Neural crest cell (in vitro differentiated cells): Measurements from ENCODE around the gene ADGRL1. TPM values are rescaled to one million over a fixed set of nuclear protein-coding genes. Genes with fewer than 3 reads are reported as not detected.
A peak's percentile ranks its signal among the peaks of the same experiment; 100 is the strongest.
"Not testable (repeated sequence)": the region's sequence is repeated elsewhere in the genome, so short reads cannot be mapped to it uniquely, and the experiment has no call there.

Source experiments
- DNase-seq: peaks from one replicate; pipeline ENCODE4 v3.0.0; 2021; ENCODE audit warnings: low read depth, mixed read lengths, low spot score
- H3K27ac Mint-ChIP-seq: one replicate; pipeline ENCODE4 v1.8.0; 2021; ENCODE audit warnings: mild to moderate bottlenecking, mixed read lengths; ENCODE audit not compliant: unreplicated experiment
- H3K27me3 Mint-ChIP-seq: 2 replicates; pipeline ENCODE4 v1.8.0; 2021; ENCODE audit warnings: low read depth, mild to moderate bottlenecking, mixed read lengths
- H3K36me3 Mint-ChIP-seq: 2 replicates; pipeline ENCODE4 v1.8.0; 2021; ENCODE audit warnings: low read depth, mild to moderate bottlenecking, mixed read lengths
- H3K4me1 Mint-ChIP-seq: 2 replicates; pipeline ENCODE4 v1.8.0; 2021; ENCODE audit warnings: mixed read lengths
- H3K4me3 Mint-ChIP-seq: one replicate; pipeline ENCODE4 v1.8.0; 2021; ENCODE audit warnings: mild to moderate bottlenecking, mixed read lengths
- H3K9me3 Mint-ChIP-seq: 2 replicates; pipeline ENCODE4 v1.8.0; 2021; ENCODE audit warnings: mixed read lengths
- CTCF ChIP-seq: fragments of 200-600 bp; sonication (generic); conservative IDR thresholded peaks from 2 replicates; pipeline ENCODE4 v1.5.0; 2021; ENCODE audit warnings: antibody characterized with exemption, mild to moderate bottlenecking
- long read RNA-seq: library from polyadenylated mRNA; unstranded; transcript quantifications from one replicate; pipeline ENCODE4 v2.0.0, GENCODE V29; 2020
- total RNA-seq: library from RNA; stranded (reverse); gene quantifications from 2 replicates; pipeline ENCODE4 v1.2.1, GENCODE V29; 2021

The ADGRL1 gene
- total RNA-seq: 34.6 and 38.5 TPM in 2 replicates
- long read RNA-seq: 0 reads

GRCh38 chr19:14205452-14206287 lies at the start of gene ADGRL1:
Gene ADGRL1, minus strand, starts transcription at chr19:14206169. Its CDS starts 22,567 bp downstream, at chr19:14183602.
- Mint-ChIP-seq H3K27ac (peak within 1 kb of the TSS; percentile 98), H3K4me1 (peaks cover 16% of the 10 kb centered on the region), H3K4me3 (peak within 1 kb of the TSS; percentile 93), H3K27me3 (peaks cover 29% of the 10 kb centered on the region)
- DNase-seq, H3K9me3 Mint-ChIP-seq, H3K36me3 Mint-ChIP-seq: not testable (repeated sequence)
- peak; percentile 16 for TF ChIP-seq CTCF

DNA sequence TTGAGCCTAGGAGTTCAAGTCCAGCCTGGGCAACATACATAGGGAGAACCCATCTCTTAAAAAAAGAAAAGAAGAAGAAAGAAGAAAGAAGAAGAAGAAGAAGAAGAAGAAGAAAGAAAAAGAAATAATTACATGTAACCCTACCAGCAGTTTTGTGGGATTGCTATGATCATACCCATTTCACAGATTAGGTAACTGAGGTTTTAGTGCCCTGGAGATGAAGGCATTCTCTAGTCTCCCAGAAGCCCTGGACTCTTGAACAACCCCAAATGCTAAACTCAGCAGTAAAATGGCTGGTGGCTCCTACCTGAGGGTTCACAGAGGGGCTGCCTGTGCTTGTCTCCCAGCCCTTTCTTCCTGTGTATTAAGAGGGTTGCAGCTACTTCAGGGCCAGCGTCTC lies 49.3 kb upstream of the ADGRL1 start:
- DNase-seq, H3K27ac Mint-ChIP-seq, H3K27me3 Mint-ChIP-seq, H3K36me3 Mint-ChIP-seq, H3K9me3 Mint-ChIP-seq, H3K4me3 Mint-ChIP-seq: not testable (repeated sequence)
- H3K4me1 Mint-ChIP-seq: peaks cover 22% of the 10 kb centered on the region

DNA sequence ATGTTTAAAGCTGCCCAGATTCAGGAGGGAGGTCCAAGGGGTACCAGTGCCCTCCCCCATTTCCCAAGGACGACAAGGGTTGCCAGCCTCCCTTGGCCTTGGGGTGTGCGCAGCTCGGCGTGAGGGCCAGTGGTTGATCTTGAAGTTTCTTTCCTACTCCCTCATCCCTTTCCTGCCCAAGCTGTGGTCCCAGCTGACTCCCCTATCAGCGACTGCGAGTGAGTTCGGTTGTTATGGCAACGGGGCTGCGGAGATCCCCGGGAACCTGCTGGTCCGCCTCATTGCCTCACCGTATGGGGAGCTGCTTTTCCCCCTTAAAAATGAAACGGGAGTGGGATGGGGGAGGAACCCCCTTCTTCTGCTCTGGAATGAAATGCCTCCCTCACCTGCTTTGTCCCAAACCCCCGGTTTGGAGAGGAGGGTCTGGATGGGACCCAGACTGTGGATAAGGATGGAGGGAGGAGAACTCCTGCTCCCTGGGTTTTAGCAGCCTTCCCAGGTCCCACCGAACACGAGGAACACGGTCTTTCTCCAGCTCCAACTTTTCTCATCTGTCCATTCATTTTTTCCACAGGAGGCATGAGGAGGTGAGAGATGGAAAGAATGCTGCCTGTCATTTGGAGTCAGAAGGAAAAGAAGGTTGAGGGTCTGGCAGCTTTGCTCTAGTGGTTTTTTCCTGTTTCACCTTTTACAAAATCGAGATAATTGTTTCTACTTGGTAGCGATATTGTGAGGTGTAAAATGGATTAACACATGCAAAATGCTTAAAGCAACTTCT lies 48.0 kb upstream of the ADGRL1 start:
- not testable (repeated sequence) for DNase-seq

GRCh38 chr19:14252136-14252535 lies 46.2 kb upstream of the ADGRL1 start:
- DNase-seq, H3K9me3 Mint-ChIP-seq, H3K27me3 Mint-ChIP-seq, H3K27ac Mint-ChIP-seq, H3K4me3 Mint-ChIP-seq, H3K36me3 Mint-ChIP-seq: not testable (repeated sequence)
- H3K4me1 Mint-ChIP-seq: peaks cover 23% of the 10 kb centered on the region

More for the DNA sequence above, 48.0 kb upstream of the ADGRL1 start:
- not testable (repeated sequence) for H3K27ac Mint-ChIP-seq, H3K4me3 Mint-ChIP-seq, H3K27me3 Mint-ChIP-seq, H3K36me3 Mint-ChIP-seq, H3K9me3 Mint-ChIP-seq
- H3K4me1 Mint-ChIP-seq: peaks cover 27% of the 10 kb centered on the region

DNA sequence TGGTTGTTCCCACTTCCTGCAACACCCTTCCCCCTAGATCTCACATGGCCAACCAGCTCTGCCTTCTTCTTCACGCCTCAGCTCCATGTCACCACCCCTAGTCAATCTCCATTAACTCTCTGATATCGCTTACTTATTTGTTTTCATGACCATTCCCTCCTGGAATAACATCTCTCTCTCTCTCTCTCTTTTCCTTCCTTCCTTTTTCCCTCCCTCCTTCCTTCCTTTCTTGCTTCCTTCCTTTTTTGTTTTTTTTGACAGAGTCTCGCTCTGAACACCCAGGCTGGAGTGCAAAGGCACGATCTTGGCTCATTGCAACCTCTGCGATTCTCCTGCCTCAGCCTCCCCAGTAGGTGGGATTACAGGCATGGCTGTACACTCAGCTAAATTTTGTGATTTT lies 44.9 kb upstream of the ADGRL1 start:
- TF ChIP-seq CTCF: no peak
- no peaks in the 10 kb centered on the region for H3K36me3 Mint-ChIP-seq
- H3K27me3 Mint-ChIP-seq: peaks cover 3% of the 10 kb centered on the region
- H3K4me3 Mint-ChIP-seq: peak overlapping the region; percentile 77
- H3K4me1 Mint-ChIP-seq: peaks cover 25% of the 10 kb centered on the region
- no peaks in the 10 kb centered on the region for H3K9me3 Mint-ChIP-seq
- no peak for DNase-seq
- no peak overlapping the region for H3K27ac Mint-ChIP-seq

- H3K27me3 Mint-ChIP-seq, H3K27ac Mint-ChIP-seq, H3K36me3 Mint-ChIP-seq, DNase-seq, H3K9me3 Mint-ChIP-seq: not testable (repeated sequence)
- Mint-ChIP-seq H3K4me3 (peak overlapping the region; percentile 77), H3K4me1 (peaks cover 25% of the 10 kb centered on the region)
Observed at GRCh38 chr19:14250315-14250714, 44.3 kb upstream of the ADGRL1 start.

- H3K27ac Mint-ChIP-seq, DNase-seq, H3K27me3 Mint-ChIP-seq, H3K36me3 Mint-ChIP-seq, H3K9me3 Mint-ChIP-seq: not testable (repeated sequence)
- H3K4me3 Mint-ChIP-seq: peak overlapping the region; percentile 76
- H3K4me1 Mint-ChIP-seq: peaks cover 25% of the 10 kb centered on the region
Observed at GRCh38 chr19:14249891-14250290, 43.9 kb upstream of the ADGRL1 start.

DNA sequence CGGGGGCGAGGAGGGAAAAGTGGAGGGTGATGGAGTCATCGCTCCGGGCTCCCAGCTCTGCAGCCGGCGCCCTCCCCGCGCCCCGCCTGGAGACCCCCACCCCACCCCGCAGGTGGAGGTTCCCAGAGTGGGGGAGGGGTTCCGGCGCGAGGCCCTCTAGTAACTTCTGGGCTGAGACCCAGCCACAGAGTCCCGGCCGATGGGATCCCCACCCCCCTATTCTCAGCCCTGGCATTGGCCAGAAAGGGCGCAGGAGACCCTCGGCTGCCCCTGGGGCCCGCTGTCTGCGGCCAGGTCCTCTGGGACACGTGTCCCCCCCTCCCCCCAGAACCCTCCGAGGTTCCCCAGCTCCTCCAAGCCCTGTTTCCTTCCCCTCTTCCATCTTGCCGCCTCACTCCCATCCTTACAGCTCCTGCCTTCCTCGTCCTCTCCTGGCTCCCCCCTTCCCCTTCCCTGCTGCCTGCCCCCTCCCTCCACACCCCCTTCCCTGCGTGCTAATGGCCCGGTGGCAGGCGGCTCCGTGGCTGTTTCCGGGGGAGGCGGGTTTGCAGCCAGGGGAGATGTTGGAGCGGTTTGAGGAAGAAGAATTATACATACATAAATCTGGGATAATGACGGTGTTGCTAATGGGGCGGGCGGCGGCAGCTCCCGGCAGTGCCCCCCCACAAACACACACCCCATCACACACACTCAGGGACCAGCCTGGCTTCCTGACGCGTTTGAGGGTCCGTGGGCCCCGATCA lies 43.2 kb upstream of the ADGRL1 start:
- H3K27me3 Mint-ChIP-seq, H3K36me3 Mint-ChIP-seq, H3K9me3 Mint-ChIP-seq: not testable (repeated sequence)
- Mint-ChIP-seq H3K27ac (peak overlapping the region; percentile 62), H3K4me1 (peaks cover 23% of the 10 kb centered on the region), H3K4me3 (peak overlapping the region; percentile 76)
- peak; percentile 51 for DNase-seq
